Hepatocyte (in vitro differentiated cells): ENCODE results near the gene GSS. TPM values are rescaled to one million over a fixed set of nuclear protein-coding genes. Genes with fewer than 3 reads are reported as not detected.
"Not testable (repeated sequence)": the region's sequence is repeated elsewhere in the genome, so short reads cannot be mapped to it uniquely, and the experiment has no call there.

Source experiments
- DNase-seq: peaks from one replicate; pipeline ENCODE4 v3.0.0-alpha.2; 2016; ENCODE audit warnings: low spot score
- H2AFZ ChIP-seq: fragments of 200-600 bp; sonication (generic); 2 replicates; pipeline ENCODE4 v1.6.0; 2016; ENCODE audit warnings: antibody characterized with exemption, mild to moderate bottlenecking
- H3K27ac ChIP-seq: fragments of 200-600 bp; sonication (generic); 2 replicates; pipeline ENCODE4 v1.5.1; 2016; ENCODE audit warnings: mild to moderate bottlenecking
- H3K27me3 ChIP-seq: fragments of 200-600 bp; sonication (generic); 2 replicates; pipeline ENCODE4 v1.6.1; 2016
- H3K36me3 ChIP-seq: fragments of 200-600 bp; sonication (generic); replicated peaks from 2 replicates; pipeline ENCODE4 v1.5.1; 2016; ENCODE audit warnings: low read depth; ENCODE audit not compliant: insufficient read depth
- H3K4me1 ChIP-seq: fragments of 200-600 bp; sonication (generic); 2 replicates; pipeline ENCODE4 v1.5.1; 2016; ENCODE audit warnings: mild to moderate bottlenecking, moderate library complexity; ENCODE audit not compliant: insufficient read depth
- H3K4me2 ChIP-seq: fragments of 200-600 bp; sonication (generic); 2 replicates; pipeline ENCODE4 v1.6.0; 2016
- H3K4me3 ChIP-seq: fragments of 200-600 bp; sonication (generic); 2 replicates; pipeline ENCODE4 v1.5.1; 2016; ENCODE audit warnings: mild to moderate bottlenecking
- H3K79me2 ChIP-seq: fragments of 200-600 bp; sonication (generic); 2 replicates; pipeline ENCODE4 v1.6.0; 2017; ENCODE audit warnings: mild to moderate bottlenecking
- H3K9me2 ChIP-seq: fragments of 200-600 bp; sonication (generic); replicated peaks from 2 replicates; pipeline ENCODE4 v1.6.0; 2017; ENCODE audit warnings: mild to moderate bottlenecking; ENCODE audit not compliant: insufficient read depth
- H3K9me3 ChIP-seq: fragments of 200-600 bp; sonication (generic); 2 replicates; pipeline ENCODE4 v1.5.1; 2016; ENCODE audit warnings: low read depth, mild to moderate bottlenecking
- H4K20me1 ChIP-seq: fragments of 200-600 bp; sonication (generic); 2 replicates; pipeline ENCODE4 v1.6.0; 2016; ENCODE audit warnings: mild to moderate bottlenecking; ENCODE audit not compliant: insufficient read depth, poor library complexity, severe bottlenecking
- EZH2 ChIP-seq: fragments of 200-600 bp; sonication (generic); IDR thresholded peaks from 2 replicates; pipeline ENCODE4 v1.6.1; 2016; ENCODE audit warnings: antibody characterized with exemption, mild to moderate bottlenecking, borderline replicate concordance
- EZH2phosphoT487 ChIP-seq: fragments of 200-600 bp; sonication (generic); IDR thresholded peaks from one replicate; pipeline ENCODE4 v1.6.1; 2018; ENCODE audit warnings: antibody characterized with exemption, mild to moderate bottlenecking, low read depth, moderate library complexity; ENCODE audit not compliant: unreplicated experiment, severe bottlenecking
- WGBS: methylation state at CpG from one replicate; pipeline ENCODE4 v1.1.6; 2016; ENCODE audit warnings: low lambda C conversion rate; ENCODE audit errors: missing lambda C conversion rate; 5-methylcytosine and 5-hydroxymethylcytosine counted together
- microRNA counts: library from miRNA; unstranded; fragments of <30 nt; microRNA quantifications from one replicate; lab custom pipeline; 2017
- microRNA-seq: library from miRNA; unstranded; fragments of <30 nt; microRNA quantifications from one replicate; pipeline ENCODE4, GENCODE V29; 2017
- polyA plus RNA-seq: library from polyadenylated mRNA; unstranded; fragments of >200 nt; fragmentation: Nextera tagmentation; extraction: Ambion mirVana; gene quantifications from 2 replicates; pipeline ENCODE4 v1.2.1, GENCODE V29; 2016
- small RNA-seq: library from RNA; depleted of rRNA; stranded (forward); fragments of <200 nt; gene quantifications from one replicate; pipeline ENCODE3, GENCODE V24; 2014
- total RNA-seq: library from RNA; depleted of rRNA; stranded (reverse); fragments of >200 nt; gene quantifications from 2 replicates; pipeline ENCODE4 v1.2.3, GENCODE V29; 2014
- TF ChIP-seq, protein P1 (sequence below): fragments of 200-600 bp; sonication (generic); IDR thresholded peaks from 2 replicates; pipeline ENCODE4 v1.5.1; 2016; ENCODE audit warnings: antibody characterized with exemption, mild to moderate bottlenecking; ENCODE audit not compliant: poor library complexity

The GSS gene
- total and polyA plus RNA-seq, 2 experiments from 2014 or later: 45.2 to 46.2 TPM

DNA sequence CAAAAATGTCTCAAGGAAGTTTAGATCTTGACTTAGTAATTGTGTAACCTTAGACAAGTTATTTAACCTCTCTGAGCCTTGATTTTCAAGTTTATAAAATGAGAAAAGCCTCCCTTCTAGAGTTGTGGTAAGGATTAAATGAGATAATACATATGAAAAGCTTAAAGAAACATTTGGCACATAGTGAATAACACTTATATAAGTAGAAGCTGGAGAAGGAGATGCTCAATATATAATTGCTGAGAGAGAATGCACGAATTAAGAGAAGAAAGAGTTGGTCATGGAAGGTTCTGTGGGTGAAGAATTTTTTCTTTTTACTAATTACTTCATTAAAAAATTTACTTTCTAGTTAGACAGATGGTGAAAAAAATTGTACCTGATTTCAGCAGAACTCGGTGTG, 73.9 kb downstream of the GSS start:
- H3K27me3 ChIP-seq: no peaks in the 10 kb centered on the region
- H3K9me3 ChIP-seq: no peaks in the 10 kb centered on the region
- H3K27ac ChIP-seq: no peak overlapping the region
- no peak overlapping the region for H2AFZ ChIP-seq
- WGBS: 48% methylated on average over 2 of the region's 2 CpGs
- no peak for DNase-seq
- no peaks in the 10 kb centered on the region for H3K4me1 ChIP-seq
- H3K9me2 ChIP-seq: no peaks in the 10 kb centered on the region
- no peaks in the 10 kb centered on the region for H3K36me3 ChIP-seq
- no peak overlapping the region for H3K4me2 ChIP-seq
- TF ChIP-seq, protein P1, sequence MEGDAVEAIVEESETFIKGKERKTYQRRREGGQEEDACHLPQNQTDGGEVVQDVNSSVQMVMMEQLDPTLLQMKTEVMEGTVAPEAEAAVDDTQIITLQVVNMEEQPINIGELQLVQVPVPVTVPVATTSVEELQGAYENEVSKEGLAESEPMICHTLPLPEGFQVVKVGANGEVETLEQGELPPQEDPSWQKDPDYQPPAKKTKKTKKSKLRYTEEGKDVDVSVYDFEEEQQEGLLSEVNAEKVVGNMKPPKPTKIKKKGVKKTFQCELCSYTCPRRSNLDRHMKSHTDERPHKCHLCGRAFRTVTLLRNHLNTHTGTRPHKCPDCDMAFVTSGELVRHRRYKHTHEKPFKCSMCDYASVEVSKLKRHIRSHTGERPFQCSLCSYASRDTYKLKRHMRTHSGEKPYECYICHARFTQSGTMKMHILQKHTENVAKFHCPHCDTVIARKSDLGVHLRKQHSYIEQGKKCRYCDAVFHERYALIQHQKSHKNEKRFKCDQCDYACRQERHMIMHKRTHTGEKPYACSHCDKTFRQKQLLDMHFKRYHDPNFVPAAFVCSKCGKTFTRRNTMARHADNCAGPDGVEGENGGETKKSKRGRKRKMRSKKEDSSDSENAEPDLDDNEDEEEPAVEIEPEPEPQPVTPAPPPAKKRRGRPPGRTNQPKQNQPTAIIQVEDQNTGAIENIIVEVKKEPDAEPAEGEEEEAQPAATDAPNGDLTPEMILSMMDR: no peak
- TF ChIP-seq EZH2phosphoT487 (no peak), EZH2 (no peak)
- no peaks in the 10 kb centered on the region for H4K20me1 ChIP-seq
- H3K4me3 ChIP-seq: no peak overlapping the region
- H3K79me2 ChIP-seq: peaks cover 31% of the 10 kb centered on the region

DNA sequence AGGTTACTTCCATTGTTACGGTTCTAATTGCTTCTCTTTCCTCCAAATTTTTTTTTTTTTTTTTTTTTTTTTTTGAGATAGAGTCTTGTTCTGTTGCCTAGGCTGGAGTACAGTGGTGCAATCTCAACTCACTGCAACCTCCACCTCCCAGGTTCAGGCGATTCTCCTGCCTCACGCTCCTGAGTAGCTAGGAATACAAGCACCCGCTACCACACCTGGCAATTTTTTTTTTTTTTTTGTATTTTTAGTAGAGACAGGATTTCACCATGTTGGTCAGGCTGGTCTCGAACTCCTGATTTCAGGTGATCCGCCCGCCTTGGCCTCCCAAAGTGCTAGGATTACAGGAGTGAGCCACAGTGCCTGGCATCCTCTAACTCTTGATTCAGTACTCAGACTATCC, 74.6 kb downstream of the GSS start:
- not testable (repeated sequence) for H3K4me1 ChIP-seq, H3K27me3 ChIP-seq, H3K9me3 ChIP-seq, H3K4me2 ChIP-seq, H3K4me3 ChIP-seq, H4K20me1 ChIP-seq, H3K9me2 ChIP-seq, H2AFZ ChIP-seq, H3K27ac ChIP-seq, DNase-seq, H3K36me3 ChIP-seq
- H3K79me2 ChIP-seq: peaks cover 31% of the 10 kb centered on the region
- WGBS: 84% methylated on average over 7 of the region's 7 CpGs

DNA sequence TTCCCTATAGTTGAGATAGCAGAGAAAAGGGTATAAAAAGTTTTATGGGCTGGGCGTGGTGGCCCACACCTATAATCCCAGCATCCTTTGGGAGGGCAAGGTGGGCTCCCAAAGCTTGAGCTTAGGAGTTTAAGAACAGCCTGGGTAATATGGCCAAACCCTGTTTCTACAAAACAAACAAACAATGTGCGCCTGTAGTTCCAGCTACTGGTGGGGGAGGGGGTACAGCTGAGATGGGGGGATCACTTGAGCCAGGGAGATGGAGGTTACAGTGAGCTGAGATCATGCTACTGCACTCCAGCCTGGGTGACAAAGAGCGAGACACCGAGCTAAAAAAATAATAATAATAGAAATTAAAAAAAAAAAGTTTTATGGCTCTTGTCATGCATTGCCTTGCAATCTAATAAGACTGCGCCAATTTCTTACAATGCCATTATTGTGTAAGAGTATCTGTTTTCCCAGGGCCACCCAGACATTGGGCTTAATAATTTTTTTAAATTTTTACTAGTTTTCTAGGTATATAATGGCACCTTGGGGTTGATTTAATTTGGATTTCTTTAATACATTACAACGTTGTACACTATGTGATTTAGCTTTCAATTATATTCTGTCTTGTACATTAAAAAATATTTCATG, 75.3 kb downstream of the GSS start:
- DNase-seq: no peak
- Histone ChIP-seq H2AFZ (no peak overlapping the region), H3K36me3 (no peaks in the 10 kb centered on the region), H3K79me2 (peaks cover 31% of the 10 kb centered on the region), H3K9me3 (no peaks in the 10 kb centered on the region), H3K27me3 (no peaks in the 10 kb centered on the region), H3K27ac (no peak overlapping the region), H4K20me1 (no peaks in the 10 kb centered on the region), H3K4me3 (no peak overlapping the region), H3K9me2 (no peaks in the 10 kb centered on the region), H3K4me1 (no peaks in the 10 kb centered on the region), H3K4me2 (no peak overlapping the region)
- TF ChIP-seq EZH2 (no peak), EZH2phosphoT487 (no peak)
- TF ChIP-seq, protein P1: no peak
- WGBS: 98% methylated on average over 6 of the region's 6 CpGs

MicroRNAs encoded within 50 kb of the gene (microRNA counts, 767-probe panel; counts per million panel counts)
- microRNA hsa-miR-499a-3p (lab: Ali Mortazavi, UCI): not detected
- not detected for microRNA hsa-miR-499a-5p (lab: Ali Mortazavi, UCI)
- not detected for microRNA hsa-miR-499b-3p (lab: Ali Mortazavi, UCI)
- not detected for microRNA hsa-miR-499b-5p (lab: Ali Mortazavi, UCI)

Small RNAs within 50 kb of the gene (microRNA-seq; reads per million reads assigned to microRNA genes)
- gene MIR499A: not detected
- not detected for gene MIR499B

Small RNAs within 50 kb of the gene (small RNA-seq; reads per million reads assigned to genes)
- 0.12 reads per million for gene MIR499A

Other genes with a start within 250 kb of the GSS start
- gene NCOA6, start 130.2 kb downstream of the GSS start, total RNA-seq: 11.1 and 11.6 TPM in 2 replicates
- gene NCOA6, start 130.2 kb downstream of the GSS start, polyA plus RNA-seq: 22.6 and 23.5 TPM in 2 replicates
- gene GGT7, start 83.0 kb downstream of the GSS start, total RNA-seq: 4.9 and 9.8 TPM in 2 replicates
- 18.2 and 23.9 TPM in 2 replicates for gene GGT7, start 83.0 kb downstream of the GSS start, polyA plus RNA-seq
- gene ACSS2, start 79.2 kb downstream of the GSS start, total RNA-seq: 59.5 and 91.9 TPM in 2 replicates
- 52.0 and 56.2 TPM in 2 replicates for gene ACSS2, start 79.2 kb downstream of the GSS start, polyA plus RNA-seq
- gene MYH7B, start 62 bp upstream of the GSS start, total RNA-seq: 0.07 TPM in 1 of 2 replicates, not detected in the other
- 0.42 and 1.9 TPM in 2 replicates for gene MYH7B, start 62 bp upstream of the GSS start, polyA plus RNA-seq
- 81.0 and 88.6 TPM in 2 replicates for gene TRPC4AP, start 137.0 kb upstream of the GSS start, total RNA-seq
- 94.9 and 102 TPM in 2 replicates for gene TRPC4AP, start 137.0 kb upstream of the GSS start, polyA plus RNA-seq
- 24.7 and 27.4 TPM in 2 replicates for gene EDEM2, start 191.5 kb upstream of the GSS start, total RNA-seq
- gene EDEM2, start 191.5 kb upstream of the GSS start, polyA plus RNA-seq: 38.3 and 40.8 TPM in 2 replicates
- gene PROCR, start 216.3 kb upstream of the GSS start, total RNA-seq: 7.5 and 7.7 TPM in 2 replicates
- 9.0 and 14.1 TPM in 2 replicates for gene PROCR, start 216.3 kb upstream of the GSS start, polyA plus RNA-seq